ENCODE data around the gene SLC12A1.

Gene SLC12A1

DNA sequence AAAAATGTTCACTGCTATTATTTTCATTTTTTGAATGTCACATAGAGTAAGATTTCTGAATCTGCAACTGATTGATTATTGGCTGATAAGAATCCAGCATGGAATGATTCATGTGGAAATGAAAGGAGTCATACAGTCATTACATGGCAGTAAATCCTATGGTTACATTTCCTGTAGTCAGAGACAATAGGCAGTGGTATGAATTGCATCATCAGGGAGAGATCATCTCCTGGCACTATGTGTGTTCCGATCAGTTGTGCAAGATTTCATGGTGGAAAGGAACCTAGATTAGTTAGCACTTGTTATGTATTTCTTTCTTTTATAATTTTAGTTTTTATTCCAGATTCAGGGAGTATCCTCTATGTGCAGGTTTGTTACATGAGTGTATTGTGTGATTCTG lies 38.8 kb downstream of the SLC12A1 start:
- no peak for DNase-seq

DNA sequence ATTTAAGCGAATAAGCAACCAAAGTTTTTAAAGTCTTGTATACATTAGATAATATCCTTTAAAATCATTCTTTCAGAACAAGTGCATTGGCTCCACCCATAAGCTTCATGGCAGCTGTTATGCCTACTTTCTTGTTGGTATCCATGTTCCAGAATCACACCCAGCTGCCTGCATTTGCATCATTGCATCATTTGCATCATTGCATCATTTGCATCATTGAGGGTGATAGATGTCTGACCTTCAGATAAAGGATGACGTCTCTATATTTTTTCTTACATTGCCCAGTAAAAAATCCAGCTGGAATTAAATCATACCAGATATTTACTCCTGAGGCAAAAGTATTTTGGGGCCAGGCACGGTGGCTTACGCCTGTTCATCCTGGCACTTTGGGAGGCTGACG lies 42.3 kb downstream of the SLC12A1 start:
- DNase-seq, result no peak

DNA sequence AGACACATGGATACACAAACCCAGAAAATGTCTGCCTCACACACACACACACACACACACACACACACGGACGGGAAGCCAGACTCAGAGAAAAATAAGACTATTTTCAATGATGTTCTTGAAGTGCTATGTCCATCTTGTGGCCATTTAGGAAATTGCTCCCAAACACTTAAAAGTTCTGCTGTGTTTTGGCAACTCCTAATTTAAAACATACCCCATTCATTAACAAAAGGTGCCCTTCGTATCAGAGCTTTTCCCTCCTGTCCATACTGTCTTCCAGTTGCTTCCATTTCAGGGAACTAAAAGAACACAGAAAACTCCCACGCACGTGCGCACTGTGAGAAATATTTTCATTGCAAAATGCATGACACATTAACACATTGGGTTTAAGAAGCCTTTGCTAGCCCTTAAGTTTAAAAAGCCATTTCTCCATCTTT lies 44.6 kb downstream of the SLC12A1 start:
- DNase-seq, result peak; percentile 17

DNA sequence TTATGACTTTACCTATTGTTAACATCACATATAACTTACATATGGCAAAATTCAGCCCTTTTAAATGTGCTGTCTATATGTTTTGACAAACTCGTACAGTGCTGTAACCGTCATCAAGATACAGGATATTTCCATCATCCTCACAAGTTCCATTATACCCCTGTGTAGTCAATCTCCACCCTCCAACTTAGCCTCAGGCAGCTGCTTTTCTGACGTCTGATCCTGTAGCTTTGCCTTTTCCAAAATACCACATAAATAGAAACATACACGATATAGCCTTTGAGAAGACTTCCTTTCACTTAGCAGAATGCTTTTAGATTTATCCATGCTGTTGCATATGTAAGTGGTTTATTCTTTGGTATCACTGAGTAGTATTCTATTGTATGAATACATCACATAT lies 47.1 kb downstream of the SLC12A1 start:
- DNase-seq, result no peak

DNA sequence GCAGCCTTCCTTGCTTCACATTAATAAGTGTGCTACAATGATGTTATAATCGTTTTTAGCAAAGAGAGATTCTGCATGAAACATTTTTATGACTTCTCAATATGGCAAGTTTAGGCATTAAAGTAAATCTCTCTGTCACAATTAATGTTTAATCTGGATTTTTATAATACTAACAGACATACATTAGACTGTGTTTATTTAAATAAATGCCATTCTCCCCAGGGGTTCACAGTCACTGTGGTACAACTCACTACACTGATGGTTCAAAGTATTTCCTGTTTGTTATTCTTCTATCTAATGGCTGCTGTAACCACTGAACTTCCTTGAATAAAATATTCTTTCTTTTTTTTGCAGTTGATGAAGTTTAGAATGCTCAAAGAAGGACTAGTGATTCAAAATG lies 59.0 kb downstream of the SLC12A1 start:
- no peak for DNase-seq

DNA sequence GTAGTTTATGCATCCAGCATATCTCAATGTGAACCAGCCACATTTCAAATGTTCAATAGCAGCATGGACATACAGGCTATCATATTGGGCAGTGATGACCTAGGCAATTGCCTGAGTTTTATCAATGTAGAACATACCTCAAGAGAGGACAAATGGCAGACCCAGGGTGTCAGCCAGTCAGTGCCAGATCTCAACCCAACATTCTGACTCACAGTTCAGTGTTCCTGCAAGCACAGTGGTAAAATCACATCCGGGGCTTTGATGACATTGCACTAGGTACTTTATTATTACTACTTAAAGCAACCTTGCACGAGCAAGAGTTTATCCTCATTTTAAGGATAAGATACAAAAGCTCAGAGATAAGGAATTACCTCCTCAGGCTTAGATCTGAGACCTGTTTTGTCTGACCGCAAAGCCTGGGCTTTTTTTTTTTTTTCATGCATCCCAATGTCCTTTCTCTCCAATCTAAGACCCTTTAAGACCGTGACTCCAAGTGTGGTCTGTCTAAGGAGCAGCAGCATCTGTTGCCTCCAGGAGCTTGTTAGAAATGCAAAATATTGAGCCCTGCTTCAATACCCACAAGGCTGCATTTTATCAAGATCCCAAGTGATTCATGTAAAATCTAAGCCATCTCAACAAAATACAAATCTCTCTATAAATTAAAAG lies 60.1 kb downstream of the SLC12A1 start:
- DNase-seq, result no peak

DNA sequence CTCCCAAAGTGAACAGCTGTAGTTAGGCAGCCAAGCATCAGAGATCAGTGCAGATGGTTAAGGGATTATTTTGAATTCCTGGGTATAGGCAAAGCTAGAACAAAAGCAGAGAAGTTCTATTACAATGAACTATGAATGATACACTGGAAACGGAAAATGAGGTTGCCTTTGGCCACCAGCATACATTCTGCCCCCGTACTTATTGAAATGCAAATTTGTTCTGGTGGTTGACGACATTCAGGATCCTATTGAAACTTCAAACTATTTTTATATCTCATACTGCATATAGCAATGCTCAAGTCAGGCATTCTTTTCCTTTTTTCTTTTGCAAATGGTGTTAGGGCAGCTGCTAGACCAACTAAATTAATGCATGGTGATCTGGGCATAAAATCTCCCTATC lies 61.7 kb downstream of the SLC12A1 start:
- DNase-seq, result no peak

DNA sequence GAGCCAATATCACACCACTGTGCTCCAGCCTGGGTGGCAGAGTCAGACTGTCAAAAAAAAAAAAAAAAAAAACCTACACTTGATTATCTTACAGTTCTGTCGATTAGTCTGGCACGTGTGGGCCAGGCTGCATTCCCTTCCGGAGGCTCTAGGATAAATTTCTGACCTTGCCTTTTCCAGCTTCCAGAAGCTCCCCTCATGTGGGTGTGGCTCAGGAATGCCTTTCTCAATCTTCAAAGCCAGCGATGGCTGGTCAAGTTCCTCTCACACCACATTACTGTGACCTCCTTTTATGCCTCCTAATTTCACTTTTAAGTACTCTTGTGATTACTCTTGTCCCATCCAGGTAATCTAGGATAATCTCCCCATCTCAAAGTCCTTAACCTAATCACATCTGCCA lies 66.9 kb downstream of the SLC12A1 start:
- DNase-seq, result no peak

DNA sequence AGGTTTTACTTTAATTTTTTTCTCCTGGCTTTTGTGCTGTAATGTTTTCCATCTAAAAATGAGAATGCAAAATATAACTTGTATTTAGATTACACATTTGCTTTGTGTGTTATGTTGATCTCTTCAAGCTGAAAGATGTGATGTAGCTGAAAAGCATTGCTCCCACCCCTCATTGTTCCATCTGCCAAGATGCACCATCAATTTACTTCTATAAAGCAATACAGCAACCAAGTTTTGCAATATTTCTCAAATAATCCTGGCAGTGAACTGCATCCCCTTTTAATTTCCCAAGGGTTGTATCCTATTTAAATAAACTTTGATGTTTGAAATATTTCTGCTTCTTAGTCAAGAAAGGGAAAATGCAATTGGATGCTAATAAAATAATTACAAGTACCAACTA lies 72.6 kb downstream of the SLC12A1 start:
- DNase-seq, result no peak

DNA sequence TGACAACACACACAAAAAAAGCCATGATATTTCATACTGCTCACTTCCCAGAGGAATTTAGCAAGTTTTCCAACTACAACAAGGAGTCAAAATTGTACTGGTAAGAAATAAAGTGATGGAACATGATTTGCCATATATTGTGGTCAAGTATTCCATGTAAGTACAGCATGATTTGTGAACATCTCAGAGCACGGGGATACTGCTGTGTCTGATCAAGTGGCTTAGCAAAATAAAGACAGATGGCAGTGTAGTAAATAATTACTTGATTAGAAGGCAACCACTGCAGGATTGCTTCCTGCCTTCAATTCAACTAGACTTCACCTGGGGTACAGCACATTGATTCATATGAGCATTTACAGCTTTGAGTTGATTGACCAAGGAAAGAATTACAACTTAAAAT lies 73.5 kb downstream of the SLC12A1 start:
- DNase-seq, result no peak

DNA sequence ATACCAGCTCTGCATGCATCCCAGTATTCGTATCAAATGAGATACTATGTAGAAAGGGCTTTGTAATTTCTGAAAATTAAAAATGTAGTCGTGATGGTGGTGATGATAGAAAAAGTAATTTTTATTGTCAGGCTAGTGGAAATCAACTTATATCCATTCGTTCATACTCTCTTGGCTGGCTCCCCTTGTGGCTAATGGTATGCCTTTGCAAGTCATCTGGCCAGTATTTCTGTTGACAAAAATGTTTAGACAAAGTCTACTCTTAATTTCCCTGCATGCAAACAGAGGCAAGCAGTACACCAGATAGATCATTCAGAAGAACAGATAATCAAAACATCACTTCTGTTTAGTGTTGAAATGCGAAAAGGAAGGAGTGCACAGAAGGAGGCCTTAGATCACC lies 75.6 kb downstream of the SLC12A1 start:
- DNase-seq, result no peak

DNA sequence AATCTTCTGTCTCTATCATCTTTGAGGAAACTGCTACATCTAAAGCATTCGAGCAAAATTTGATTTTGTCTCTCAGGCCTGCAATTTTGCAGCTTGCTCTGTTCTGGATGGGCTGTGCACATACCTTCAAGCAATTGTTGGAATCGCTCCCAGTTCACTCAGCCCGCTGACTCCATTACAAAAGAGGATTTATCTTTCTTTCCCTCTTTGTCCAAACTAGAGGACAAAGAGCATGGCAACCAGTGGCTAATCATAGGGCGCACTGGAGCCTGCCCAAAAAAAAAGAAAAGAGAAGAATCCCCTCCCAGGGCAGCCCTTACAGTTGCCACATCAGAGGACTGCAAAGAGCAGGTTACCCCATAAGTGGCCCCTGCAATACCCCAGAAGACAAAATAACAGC lies 76.1 kb downstream of the SLC12A1 start:
- no peak for DNase-seq

DNA sequence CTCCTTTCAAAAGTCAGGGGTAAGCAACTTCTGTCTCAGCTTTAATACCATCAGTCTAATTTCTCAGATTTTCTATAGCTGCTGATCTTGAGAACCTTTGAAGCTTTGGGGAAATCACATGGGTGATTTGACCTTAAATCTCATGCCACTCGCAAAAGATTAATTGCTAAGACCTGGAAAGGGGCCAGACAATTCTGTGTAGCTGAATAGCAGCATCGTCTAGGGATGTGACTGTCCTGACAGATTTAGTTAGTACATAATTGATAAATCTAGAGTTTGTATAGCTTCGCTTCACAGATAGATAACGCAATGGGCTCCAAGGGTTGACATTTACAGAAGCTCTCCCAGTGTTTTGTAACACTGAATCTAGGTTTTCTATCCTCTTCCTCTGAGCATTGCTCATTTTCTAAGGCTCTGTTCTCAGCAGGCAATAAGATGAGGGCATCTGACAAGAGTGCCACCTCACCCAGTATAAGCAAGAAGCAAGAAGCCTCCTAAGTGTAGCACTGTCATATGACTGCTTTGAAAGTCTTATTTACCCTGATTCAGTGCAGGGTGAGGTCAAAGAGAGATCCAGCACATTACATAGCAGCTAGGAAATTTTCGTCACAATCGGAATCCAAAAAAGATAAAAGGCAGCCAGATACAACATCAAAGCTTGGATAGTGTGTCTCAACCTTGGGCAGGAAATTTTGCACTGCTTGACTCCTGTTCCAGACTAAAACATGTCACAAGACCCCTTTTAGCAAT lies 77.5 kb downstream of the SLC12A1 start:
- DNase-seq, result no peak

DNA sequence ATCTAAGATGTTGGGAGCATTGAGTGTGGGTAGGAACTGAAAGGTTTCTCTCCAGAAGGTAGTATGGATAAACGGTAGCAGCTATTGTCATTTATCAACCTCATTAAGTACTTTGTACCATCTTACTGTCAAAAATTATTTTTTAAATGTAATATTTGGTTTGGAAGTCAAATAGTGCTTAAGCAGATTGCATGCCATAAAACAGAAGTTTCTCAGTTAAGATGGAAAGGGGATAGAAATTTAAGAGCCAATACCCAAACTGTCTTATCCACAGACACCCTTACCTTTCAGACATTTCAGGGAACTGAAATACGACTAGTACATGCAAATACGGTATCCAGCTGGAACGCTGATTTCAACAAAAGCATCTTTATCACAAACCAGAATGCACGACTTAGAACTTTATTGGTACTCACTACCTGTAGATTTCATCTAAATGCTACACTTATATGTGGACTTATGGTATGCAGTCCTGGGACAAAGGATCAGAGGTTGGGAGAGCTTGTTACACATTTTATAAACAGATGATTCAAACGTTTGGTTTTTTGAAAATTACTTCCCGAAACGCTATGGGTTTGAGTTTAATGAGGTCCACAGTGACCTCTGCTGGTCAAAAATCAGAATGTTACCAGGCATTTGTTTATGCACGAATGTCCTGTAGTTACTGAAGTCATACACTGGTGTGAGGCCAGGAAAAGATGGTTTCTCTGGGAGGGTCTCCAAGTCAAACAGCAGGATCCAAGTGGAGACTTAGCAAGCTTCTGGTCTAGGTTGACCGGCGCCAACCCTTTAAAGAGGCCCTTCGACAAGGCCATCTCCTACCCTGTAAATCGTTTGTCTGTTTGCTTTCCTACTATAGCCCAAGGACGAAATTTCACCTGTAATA lies 79.5 kb downstream of the SLC12A1 start:
- DNase-seq, result peak; percentile 24

DNA sequence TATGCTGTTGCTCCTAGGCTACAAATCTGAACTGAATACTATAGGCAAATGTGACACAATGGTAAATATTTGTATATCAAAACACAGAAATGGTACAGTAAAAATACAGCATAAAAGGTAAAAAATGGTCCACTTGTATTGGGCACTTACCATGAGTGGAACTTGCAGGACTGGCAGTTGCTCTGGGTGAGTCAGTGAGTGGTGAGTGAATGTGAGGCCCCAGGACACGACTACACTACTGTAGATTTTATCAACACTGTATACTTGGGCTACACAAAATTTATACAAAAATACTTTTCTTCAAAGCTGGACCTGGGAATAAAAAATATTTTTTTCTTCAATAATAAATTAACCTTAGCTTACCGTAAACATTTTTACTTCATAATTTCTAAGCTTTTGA lies 83.5 kb downstream of the SLC12A1 start:
- DNase-seq, result no peak

DNA sequence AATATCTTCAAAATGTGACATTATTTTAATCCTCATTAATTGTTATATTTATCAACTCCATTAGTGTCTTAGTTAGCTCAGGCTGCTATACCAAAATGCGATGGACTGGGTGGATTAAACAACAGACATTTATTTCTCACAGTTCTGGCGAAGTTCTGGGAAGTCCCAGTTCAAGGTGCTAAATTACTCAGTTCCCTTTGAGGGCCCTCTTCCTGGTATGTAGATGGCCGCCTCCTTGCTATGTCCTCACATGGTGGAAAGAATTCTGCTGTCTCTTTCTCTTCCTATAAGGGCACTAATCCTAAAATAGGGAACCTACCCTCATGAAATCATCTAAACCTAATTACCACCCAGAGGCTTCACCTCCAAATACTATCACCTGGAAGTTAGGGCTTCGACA lies 86.4 kb downstream of the SLC12A1 start:
- no peak for DNase-seq

DNA sequence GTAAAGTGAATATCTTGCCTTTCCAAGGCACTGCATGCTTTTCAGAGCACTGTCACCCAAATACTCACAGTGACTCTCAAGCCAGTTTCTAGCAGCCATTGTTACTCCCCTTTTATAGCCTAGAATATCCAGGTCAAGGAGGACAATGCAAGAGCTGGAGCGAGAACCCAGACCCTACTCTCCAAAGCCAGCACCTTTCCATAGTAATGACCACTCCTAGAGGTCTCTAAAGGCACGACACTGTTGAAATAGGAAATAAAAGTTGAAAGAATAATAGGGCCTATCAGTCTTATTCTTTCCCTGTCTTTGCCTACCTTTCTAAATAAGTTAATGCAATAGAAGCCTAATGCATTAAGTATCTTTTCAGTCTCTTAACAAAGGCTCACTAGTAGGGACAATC lies 91.6 kb downstream of the SLC12A1 start:
- no peak for DNase-seq

DNA sequence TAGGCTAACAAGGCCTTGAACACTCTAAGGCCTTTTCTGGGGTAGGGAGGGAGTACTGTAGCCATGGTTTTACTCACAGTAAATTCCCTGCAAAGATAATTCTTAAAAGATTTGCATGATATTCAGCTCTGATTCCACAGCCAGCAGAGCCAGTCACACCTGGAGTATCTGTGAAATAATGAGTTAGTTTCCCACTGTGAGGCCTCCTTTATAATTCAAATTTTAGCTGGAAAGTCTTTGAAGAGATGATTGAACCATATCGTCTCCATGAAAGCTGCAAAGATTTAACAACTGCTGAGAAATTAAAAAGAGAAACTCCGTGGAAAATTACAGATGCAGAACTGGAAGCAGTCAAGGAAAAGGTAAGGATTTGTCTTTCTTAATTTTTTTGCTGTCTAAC lies 92.8 kb downstream of the SLC12A1 start:
- no peak for DNase-seq

DNA sequence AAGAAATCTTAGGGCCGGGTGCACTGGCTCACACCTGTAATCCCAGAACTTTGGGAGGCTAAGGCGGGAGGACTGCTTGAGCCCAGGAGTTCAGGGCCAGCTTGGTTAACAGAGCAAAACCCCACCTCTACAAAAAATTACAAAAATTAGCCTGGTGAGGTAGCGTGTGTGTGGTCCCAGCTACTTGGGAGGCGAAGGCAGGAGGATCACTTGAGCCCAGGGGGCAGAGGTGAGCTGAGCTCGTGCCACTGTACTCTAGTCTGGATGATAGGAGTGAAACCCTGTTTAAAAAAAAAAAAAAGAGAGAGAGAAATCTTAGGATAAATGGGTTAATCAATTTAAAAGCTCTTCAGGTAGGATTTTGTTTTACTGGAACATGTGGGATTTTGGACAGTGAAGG lies 93.9 kb downstream of the SLC12A1 start:
- no peak for DNase-seq

DNA sequence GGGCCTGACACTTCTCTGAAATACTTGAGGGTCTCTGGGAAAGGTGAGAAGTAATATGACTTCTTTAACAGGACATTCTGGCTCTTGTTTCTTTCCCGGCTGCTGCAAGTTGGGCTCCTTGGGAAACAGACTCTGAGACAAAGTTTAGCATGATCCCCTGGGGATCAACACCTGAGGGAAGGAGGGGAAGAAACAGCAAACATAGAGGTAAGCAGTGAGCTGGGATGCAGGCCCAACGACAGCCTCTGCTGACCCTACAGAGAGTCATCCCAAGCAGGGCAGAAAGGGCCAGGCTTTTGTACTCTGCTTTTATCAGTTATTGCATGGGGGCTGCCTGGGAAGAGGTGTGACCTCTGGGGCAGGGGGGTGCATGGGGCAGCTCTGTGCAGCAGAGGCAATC lies 98.3 kb downstream of the SLC12A1 start:
- DNase-seq, result no peak

DNA sequence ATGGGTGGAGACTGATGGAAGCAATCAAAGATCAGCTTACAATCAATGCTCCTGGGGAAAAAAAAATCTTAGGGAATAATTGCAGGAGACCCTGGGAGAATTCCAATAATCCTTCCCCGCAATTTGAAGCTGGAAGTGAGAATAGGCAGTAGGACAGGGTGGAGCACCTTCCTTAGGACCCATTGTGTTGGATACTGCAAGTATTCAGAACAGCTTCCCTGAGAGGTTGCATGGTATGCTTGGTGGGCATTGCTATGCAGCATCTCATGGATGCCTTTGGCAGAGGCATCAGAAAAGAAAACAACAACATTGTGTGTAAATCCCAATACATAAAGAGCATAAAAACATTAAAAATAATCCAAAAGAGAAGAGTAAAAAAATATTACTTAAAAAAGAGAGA lies 100.5 kb downstream of the SLC12A1 start:
- no peak for DNase-seq

DNA sequence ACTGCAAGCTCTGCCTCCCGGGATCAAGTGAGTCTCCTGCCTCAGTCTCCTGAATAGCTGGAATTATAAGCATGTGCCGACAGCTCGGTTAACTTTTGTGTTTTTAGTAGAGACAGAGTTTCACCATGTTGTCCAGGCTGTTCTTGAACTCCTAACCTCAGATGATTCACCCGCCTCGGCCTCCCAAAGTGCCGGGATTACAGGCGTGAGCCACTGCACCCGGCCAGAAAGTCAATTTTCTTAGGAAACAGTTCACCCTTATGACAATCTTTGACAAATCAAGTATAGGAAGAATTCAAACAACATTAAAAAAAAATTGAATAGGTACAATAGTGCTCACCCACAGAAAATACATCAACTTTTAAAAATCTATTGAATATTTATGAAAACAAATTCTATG lies 101.5 kb downstream of the SLC12A1 start:
- no peak for DNase-seq

DNA sequence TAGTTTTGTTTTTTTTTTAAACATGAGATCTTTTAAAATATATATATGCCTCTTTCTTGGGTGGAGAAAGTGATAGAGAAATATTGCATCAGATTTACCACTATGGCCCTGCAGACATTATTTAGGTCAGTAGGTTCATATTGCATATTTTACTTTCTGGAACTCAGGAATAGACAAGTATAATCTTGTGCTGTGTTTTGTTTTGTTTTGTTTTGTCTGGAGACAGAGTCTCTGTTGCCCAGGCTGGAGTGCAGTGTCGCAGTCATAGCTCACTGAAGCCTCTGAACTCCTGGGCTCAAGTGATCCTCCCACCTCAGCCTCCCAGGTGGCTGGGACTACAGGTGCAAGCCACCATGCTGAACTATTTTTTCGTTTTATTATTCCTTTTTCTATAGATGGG lies 103.6 kb downstream of the SLC12A1 start:
- no peak for DNase-seq

DNA sequence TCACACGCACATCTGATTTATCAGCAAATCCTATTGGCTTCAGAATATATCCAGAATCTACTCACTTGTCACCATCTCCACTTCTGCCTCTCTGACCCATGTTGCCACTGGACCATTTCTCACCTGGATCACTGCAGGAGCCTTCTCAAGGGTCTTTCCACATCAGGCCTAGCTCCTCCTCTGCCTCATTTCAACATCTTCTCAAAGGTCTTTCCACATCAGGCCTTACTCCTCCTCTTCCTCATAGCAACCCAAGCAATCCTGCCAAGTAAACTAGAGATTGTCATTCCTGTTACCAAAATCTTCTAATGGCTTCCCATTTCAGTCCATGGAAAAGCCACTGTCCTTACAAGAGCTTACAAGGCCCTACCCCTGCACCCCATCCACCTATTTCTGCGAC lies 107.1 kb downstream of the SLC12A1 start:
- no peak for DNase-seq

Data from NCI-H1105 (cell line).